HG03039 (cell line): ENCODE results near the gene ARMC3.
A peak's percentile ranks its signal among the peaks of the same experiment; 100 is the strongest.
"Not testable (repeated sequence)": the region's sequence is repeated elsewhere in the genome, so short reads cannot be mapped to it uniquely, and the experiment has no call there.

Experiments
- ATAC-seq: cut with Tn5 transposase; IDR thresholded peaks from one replicate; pipeline ENCODE4 v1.9.1; 2021; ENCODE audit warnings: mild to moderate bottlenecking, moderate library complexity; ENCODE audit not compliant: unreplicated experiment

The ARMC3 gene

GRCh38 chr10:23038172-23038571, 110.3 kb downstream of the ARMC3 start:
- ATAC-seq: no peak

DNA sequence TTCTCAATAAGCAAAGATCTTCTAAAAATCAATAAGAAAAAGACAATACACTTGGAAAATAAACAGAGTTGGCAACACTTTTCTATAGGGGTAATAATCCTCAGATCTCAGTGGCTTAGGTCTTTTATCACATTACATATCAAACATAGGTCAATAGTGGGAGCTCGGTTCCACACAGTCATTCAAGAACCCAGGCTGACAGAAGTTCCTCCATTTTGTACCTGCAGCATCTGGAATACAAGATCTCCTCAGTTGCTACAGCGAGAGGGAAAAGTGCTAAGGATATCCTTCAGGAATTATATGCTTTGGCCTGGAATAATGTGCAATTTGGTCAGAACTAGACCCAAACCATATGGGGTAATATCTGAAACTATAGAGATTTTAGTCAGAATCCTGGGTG, 112.1 kb downstream of the ARMC3 start:
- ATAC-seq: no peak

DNA sequence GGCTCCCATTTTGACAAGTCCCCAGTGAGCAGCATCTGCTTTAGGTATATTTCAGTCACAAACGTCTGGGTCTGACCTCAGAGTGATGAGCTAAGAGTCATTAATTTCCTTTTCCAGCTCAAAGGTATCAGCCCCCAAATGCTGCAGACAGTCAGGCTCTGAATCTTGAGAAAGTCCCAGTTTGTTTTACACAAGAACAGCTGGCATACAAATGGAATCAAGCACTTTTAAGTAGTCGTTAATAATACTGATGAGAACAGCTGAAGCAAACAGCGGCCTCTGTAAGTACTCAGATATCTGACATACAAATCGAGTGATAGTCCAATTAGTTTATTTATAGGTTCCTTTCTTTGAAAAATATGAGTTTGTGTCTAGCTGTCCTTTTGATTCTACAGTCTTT, 118.2 kb downstream of the ARMC3 start:
- ATAC-seq: no peak

DNA sequence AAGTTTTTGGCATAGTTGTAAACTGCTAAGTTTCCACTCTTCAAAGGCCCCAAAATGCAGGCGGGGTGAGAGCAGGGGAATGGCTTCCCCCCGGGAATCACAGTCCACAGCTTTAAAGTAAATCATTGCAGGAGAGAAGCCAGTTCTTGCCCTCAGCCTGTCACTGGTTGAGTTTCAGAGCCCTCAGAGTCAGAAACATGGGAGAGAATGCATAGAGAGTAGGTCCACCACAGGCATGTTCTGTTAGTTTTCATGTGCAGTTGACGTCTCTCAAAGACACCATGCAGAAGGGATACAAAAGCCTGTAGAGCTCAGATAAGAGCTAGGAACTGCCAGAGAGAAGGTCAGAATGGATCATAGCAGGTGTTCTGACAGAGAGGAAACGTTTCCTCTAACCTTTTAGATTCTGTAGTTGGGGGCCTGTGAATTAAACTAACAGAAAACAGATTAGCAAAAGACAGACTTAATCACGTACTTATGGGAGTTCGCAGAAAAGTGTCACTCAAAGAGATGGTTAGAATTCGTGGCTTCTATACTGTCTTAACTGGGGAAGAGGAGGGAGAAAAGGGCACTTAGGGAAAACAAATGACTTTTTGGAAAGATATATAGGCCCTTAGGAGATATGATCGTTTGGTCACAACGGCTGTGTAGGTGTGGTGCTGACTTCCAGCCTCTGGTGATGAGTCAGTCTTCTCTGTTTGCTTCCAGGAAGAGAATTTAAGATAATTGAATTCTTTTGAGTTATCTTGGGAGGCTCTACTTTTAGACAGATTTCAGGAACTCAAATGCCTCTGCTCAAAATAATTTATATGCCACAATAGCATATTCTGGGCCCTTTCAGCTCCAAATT, 119.6 kb downstream of the ARMC3 start:
- no peak for ATAC-seq

DNA sequence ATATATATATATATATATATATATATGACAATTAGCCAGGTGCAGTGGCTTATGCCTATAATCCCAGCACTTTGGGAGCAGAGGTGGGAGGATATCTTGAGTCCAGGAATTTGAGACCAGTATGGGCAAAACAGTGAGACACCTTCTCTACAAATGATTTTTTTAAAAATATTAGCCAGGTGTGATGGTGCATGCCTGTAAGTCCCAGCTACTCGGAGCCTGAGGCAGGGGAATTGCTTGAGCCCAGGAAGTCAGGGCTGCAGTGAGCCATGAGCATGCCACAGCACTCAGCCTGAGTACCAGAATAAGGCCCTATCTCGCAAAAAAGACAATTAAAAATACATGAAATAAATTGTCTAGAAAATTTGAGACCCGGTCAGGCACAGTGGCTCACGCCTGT, 120.3 kb downstream of the ARMC3 start:
- ATAC-seq: no peak

GRCh38 chr10:23051278-23051677, 123.4 kb downstream of the ARMC3 start:
- ATAC-seq: no peak

DNA sequence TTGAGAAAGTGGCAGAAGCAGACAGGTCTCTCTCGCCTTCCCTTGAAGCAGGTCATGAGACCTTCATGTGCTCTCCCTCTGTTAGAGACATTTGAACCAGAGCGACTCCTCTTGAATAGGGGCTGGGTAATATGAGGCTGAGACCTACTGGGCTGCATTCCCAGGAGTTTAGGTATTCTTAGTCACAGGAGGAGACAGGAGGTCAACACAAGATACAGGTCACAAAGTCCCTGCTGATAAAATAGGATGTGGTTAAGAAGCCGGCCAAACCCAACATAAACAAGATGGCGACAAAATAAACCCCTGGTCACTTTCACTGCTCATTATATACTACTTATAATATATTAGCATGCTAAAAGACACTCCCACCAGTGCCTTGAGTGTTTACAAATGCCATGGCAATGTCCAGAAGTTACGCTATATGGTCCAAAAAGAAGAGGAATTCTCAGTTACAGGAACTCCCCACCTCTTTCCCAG, 124.0 kb downstream of the ARMC3 start:
- no peak for ATAC-seq

- ATAC-seq: no peak
Observed at GRCh38 chr10:23053036-23053435, 125.2 kb downstream of the ARMC3 start.

DNA sequence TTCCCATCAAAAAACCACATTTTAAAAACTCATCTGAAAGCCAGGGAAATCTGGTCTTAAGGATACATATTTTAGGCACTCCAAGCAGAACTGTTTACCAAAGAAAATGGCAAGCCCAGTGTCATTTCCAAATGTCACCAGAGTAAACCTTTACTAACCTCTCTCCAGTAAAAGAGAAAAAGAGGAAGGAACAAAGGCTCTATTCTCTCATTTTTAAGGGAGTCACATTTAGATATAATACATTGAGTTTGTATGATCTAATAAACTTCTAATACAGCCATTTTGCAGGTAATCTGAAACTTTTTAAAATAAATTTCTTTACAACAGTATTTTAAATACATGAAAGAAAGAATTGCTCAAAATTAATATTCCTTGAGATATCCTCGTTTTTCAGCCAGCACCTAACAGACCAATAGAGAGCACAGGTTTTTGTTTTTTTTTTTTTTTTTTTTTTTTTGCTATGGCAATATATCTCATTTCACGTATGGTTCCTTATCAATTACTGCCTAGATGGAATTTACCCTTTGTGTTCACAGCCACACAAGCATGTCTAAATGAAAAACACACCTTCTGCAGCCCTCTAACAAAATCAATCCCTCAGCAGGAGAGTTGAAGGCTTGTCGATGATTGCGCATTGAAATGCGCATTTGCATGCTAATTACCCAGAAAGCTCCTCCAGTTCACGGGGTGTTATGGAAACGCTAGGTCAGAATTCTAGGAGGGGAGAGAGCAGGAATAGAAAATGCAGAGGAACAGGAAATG, 127.8 kb downstream of the ARMC3 start:
- ATAC-seq: no peak

DNA sequence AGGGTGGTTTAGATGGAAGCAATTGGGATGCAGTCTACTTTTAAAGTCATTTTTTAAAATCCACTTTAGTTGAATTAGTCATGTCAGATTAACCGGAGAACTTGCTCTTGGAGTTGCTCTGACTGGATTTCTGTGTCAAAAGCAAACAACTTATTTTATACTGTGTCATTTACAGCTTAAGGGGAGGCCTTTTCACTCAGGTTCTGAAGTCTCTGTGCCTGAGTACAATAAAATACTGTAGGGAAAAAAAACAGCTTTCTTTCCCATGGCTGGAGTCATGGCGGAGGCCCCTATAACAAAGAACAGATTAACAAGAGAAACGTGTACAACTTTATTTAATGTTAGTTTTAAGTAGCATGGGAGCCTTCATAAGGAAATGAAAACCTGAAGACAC, 128.3 kb downstream of the ARMC3 start:
- ATAC-seq: no peak

DNA sequence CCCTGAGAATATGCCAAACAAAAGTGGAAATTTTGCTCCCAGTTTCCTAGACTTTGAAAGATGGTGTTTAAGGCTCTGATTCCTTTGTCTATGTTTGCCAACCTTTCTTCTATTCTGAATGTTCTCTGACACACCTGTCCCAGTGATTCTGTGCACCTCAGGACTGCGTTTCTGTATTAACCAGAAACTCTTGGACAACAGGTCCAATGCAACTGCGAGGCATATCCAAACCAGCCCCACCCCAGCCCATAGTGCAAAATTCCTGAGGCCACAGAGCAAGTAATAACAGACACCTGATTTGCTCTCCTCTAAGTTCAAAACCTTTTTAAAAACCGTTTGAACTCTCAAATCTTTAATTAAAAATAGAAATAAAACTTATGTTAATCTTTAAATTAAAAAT, 130.5 kb downstream of the ARMC3 start:
- no peak for ATAC-seq

- ATAC-seq: no peak
Observed at GRCh38 chr10:23060918-23061317, 133.1 kb downstream of the ARMC3 start.

GRCh38 chr10:23063045-23063972, 135.5 kb downstream of the ARMC3 start:
- ATAC-seq: no peak

GRCh38 chr10:23063973-23064812, 136.3 kb downstream of the ARMC3 start:
- ATAC-seq: no peak

GRCh38 chr10:23064813-23065114, 136.9 kb downstream of the ARMC3 start:
- not testable (repeated sequence) for ATAC-seq

GRCh38 chr10:23065181-23065948, 137.5 kb downstream of the ARMC3 start:
- ATAC-seq: no peak

DNA sequence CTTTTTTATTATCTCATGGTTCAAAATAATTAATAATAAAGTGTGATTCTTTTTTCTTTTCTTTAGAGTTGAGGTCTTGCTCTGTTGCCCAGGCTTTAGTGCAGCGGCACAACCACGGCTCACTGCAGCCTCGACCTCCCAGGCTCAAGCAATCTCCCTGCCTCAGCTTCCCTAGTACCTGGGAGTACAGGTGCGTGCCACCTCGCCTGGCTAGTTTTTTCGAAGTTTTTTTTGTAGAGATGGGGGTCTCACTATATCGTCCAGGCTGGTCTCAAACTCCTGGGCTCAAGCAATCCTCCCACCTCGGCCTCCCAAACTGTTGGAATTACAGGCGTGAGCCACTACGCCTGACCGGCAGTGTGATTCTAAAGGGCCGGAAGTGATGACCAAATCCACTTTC, 139.5 kb downstream of the ARMC3 start:
- no peak for ATAC-seq

- ATAC-seq: peak; percentile 45
Observed at GRCh38 chr10:23067939-23068775, 140.3 kb downstream of the ARMC3 start.
